NCI-H345 (cell line): ENCODE measurements around the gene SLC51A.

Experiments used
- DNase-seq: peaks from one replicate; lab custom pipeline; 2025; lab: John Stamatoyannopoulos, UW

The SLC51A gene

GRCh38 chr3:196216681-196217211, 412 bp downstream of the SLC51A start:
- DNase-seq = no peak

DNA sequence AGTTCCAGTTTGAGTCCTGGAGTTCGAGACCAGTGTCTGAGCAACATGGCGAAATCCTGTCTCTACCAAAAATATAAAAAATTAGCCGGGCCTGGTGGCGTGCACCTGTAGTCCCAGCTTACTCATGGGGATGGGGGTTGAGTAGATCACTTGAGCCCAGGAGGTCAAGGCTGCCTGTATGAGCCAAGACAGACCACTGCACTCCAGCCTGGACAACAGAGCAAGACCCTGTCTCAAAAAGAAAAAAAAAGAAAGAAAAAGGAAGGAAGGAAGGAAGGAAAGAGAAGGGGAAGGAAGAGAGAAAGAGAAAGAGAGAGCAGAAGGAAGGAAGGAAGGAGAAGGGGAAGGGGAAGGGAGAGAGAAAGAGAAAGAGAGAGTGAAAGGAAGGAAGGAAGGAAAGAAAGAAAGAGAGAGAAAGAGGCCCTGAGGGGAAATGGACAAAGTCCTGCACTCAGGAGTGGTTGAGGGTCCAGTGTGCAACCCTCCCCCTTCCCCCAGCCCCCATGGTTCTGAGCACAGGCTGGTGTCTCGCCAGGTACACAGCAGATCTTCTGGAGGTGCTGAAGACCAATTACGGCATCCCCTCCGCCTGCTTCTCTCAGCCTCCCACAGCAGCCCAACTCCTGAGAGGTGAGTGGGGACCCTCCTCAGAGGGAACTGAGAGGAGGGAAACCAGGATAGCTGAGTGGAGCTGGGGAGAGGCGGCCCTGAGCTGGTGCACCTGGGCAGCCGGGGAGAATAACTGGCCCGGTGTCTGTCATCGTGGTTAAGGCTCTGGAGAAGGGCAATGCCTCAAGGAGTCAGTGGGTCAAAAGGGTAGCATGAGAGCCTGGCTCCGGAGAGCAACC, 1.2 kb downstream of the SLC51A start:
- DNase-seq = no peak

- DNase-seq = no peak
These were observed 1.9 kb downstream of the SLC51A start for GRCh38 chr3:196218155-196218712.

GRCh38 chr3:196219194-196219969, 3.0 kb downstream of the SLC51A start:
- DNase-seq = peak; percentile 76

- no peak for DNase-seq
These were observed 3.6 kb downstream of the SLC51A start for GRCh38 chr3:196219970-196220311.

- no peak for DNase-seq
These were observed 4.3 kb downstream of the SLC51A start for GRCh38 chr3:196220587-196220986.

DNA sequence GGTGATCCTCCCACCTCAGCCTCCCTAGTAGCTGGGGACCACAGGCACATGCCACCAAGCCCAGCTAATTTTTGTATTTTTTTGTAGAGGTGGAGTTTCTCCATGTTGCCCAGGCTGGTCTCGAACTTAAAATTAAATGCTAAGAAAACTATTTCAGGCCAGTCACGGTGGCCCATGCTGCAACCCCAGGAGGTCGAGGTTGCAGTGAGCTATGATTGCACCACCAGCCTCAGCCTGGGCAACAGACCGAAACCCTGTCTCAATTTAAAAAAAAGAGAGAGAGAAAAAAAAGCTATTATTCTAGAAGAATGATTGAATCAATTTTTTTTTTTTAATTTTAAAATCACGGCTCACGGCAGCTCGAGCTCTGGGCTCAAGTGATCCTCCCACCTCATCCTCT, 4.7 kb downstream of the SLC51A start:
- no peak for DNase-seq

- peak; percentile 16 for DNase-seq
These were observed 6.7 kb downstream of the SLC51A start for GRCh38 chr3:196222876-196223595.

GRCh38 chr3:196225086-196225485, 8.8 kb downstream of the SLC51A start:
- no peak for DNase-seq

GRCh38 chr3:196225763-196226364, 9.5 kb downstream of the SLC51A start:
- no peak for DNase-seq

- DNase-seq = no peak
These were observed 10.8 kb downstream of the SLC51A start for GRCh38 chr3:196227121-196227561.

GRCh38 chr3:196227629-196228493, 11.5 kb downstream of the SLC51A start:
- DNase-seq = no peak

GRCh38 chr3:196232154-196232881, 16.0 kb downstream of the SLC51A start:
- DNase-seq = no peak

- DNase-seq = no peak
These were observed 16.5 kb downstream of the SLC51A start for GRCh38 chr3:196232882-196233251.

DNA sequence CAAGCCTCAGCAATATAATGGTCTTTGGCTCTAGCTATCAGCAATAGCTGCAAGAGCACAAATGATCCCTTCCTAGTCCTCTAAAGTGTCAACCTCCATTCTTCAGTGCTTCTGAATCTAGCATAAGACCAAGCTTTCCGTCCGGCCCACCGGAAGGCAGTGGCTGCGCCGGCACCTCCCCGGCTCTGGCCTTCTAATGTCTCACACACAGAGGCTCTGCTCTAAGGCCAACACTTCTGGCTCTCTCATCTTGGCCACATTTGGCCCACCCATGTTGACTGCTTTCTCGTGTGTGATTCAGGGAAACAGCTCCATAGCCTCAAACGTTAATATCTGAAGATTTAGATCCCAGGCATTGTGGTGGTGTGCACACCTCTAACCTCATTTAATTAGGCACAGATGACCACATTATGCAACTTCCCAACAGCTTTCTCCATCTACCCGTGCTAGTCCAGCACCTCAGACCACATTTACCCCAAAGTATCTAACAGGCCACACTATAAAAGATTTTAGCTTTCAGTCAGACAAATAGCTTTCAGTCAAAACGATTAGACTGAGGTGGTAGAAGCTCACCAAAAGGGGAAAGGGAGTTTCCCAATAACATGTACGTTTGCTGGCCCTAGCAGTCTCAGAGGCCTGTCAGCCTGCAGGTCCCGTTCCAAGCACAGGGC, 19.3 kb downstream of the SLC51A start:
- DNase-seq = no peak

DNA sequence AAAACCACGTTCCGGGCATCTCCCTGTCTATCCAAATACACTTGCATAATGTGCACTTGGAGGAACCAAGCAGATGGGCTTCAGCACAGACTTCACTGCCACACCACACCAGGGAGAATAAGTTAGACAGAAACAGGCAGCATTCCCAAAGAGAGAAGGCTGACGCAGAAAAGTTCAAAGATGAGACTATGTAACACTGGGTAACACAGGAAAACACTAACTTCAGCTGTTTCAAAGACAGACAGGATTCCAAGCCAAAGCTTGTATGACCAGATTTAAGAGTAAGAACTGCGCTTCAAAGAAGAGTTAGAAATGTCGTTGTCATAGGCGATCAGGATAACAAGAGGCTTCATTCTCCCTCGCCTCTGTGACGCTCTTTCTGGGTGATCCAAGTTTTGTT, 19.9 kb downstream of the SLC51A start:
- DNase-seq = no peak

DNA sequence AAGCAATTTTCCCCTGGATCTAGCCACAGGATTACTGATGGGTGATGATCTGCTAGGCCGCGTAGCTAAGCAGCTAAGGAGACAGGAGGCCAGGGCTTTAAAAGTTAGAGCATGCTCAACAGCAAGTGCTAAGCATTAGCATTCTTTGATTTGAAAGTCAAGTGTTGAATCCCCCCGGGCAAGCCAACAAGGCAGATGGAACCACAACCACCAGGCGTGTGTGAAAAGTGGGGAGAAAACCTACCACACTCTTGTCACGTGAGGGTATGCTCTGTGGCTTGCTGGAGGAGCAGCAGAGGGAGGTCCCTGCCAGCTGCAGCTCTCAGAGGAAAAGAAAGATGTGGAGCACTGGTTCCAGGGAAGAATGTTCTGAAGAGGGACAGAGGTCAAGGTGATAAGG, 20.9 kb downstream of the SLC51A start:
- DNase-seq = no peak

DNA sequence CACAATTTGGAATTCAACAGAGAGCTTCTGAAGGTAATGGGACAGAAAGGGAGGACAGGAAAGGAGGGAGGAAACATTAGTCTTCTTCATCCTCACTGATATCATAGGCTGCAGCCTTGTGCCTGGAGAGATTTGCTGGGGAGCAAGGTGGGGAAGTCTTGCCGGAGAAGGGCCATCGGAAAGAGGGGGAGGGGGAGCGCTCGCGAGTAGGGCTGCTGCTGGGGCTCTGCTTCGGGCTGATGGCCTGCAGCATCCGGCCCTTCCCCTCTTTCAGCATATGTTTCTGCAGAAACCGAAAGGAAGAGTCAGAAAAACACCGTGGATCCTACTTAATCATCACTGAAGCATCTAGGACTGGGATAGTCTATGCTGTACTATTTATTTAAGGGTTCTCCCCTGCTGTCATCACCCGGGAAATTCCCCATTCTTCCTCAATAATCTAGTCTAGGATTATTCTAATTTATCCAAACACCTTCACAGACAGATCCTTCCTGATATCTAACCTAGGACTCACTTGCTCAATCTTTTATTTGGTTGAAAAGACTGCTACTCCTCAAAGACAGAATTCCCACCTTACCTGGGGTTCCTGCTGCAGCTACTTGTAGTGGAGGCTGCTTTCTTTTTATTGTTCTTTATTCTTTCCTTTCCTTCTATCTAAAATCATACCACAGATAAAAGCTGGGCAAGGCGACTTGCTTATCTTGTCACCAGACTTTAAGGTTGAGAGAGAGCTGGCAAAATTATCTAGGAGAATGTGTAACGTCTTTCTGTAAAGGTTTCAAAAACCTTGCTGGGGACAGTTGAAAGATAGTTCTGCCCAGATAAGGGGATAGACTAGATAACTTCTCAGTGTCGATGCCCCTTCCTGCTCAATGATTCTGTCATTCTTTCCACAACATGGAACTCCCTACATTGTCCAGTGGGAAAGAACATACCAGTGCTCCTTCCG, 22.6 kb downstream of the SLC51A start:
- DNase-seq = no peak
